WI38 (cell line): ENCODE results near the gene MGLL.

ENCODE experiments used
- H3K4me3 ChIP-seq: 2 replicates; pipeline ENCODE4 v1.5.1; 2011; ENCODE audit warnings: low read depth, mild to moderate bottlenecking, control low read depth, low read length
- CTCF ChIP-seq: IDR thresholded peaks from 2 replicates; pipeline ENCODE4 v1.5.1; 2012; ENCODE audit warnings: low read depth, mild to moderate bottlenecking, control low read depth, low read length

Gene MGLL

GRCh38 chr3:127730666-127731295 lies 91.5 kb downstream of the MGLL start:
- H3K4me3 ChIP-seq = no peak overlapping the region

GRCh38 chr3:127730171-127730570 lies 92.1 kb downstream of the MGLL start:
- no peak for TF ChIP-seq CTCF
- no peak overlapping the region for H3K4me3 ChIP-seq

More at GRCh38 chr3:127730666-127731295, 91.5 kb downstream of the MGLL start:
- TF ChIP-seq CTCF = no peak

- TF ChIP-seq CTCF = no peak
- H3K4me3 ChIP-seq = no peak overlapping the region
Observed at GRCh38 chr3:127729556-127730056, 92.7 kb downstream of the MGLL start.

DNA sequence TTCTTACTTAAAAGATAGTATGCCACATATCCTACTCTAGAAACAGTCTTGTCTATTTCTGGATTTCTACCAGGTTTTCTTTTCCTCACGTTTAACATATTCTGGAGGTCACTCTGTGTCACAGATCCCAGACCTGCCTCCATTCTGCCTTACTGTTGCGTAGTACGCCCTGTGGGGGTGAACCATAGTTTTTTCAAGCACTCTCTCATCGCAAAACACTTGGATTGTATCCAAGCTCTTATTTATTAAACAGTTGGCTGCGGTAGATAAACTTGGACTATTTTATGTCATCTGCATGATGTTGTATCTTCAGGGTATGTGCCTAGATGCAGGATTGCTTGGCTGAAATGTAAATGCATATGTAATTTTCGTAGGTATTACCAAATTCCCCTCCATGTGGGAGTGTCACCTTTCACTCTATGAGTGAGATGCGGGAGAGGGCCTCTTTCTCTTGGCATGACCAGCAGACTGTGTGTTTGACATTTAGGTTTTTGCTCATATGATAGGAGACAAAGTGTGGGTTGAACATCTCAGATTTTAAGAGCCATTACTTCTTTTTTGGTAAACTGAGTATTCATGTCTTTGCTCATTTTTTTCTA lies 93.8 kb downstream of the MGLL start:
- H3K4me3 ChIP-seq = no peak overlapping the region
- no peak for TF ChIP-seq CTCF

DNA sequence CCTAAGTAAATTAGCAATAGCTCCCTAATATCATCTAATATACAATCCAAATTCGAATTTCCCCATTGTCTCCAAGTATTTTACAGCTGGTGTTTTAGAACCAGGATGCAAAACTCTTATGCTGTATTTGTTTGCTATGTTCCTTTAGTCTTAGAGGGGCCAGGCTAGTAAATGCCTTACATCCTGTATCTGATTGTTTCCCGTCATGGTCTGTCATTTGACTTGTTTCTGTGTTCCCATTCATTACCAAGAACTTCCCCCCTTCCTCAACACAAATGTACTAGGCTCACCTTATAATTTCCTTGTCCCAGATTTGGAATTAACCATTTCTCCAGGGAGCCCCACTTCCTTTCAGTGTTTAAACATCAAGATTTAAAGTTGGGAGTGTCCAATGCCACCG lies 95.4 kb downstream of the MGLL start:
- TF ChIP-seq CTCF = no peak
- no peak overlapping the region for H3K4me3 ChIP-seq

GRCh38 chr3:127723011-127723567 lies 99.2 kb downstream of the MGLL start:
- H3K4me3 ChIP-seq = no peak overlapping the region
- TF ChIP-seq CTCF = no peak

DNA sequence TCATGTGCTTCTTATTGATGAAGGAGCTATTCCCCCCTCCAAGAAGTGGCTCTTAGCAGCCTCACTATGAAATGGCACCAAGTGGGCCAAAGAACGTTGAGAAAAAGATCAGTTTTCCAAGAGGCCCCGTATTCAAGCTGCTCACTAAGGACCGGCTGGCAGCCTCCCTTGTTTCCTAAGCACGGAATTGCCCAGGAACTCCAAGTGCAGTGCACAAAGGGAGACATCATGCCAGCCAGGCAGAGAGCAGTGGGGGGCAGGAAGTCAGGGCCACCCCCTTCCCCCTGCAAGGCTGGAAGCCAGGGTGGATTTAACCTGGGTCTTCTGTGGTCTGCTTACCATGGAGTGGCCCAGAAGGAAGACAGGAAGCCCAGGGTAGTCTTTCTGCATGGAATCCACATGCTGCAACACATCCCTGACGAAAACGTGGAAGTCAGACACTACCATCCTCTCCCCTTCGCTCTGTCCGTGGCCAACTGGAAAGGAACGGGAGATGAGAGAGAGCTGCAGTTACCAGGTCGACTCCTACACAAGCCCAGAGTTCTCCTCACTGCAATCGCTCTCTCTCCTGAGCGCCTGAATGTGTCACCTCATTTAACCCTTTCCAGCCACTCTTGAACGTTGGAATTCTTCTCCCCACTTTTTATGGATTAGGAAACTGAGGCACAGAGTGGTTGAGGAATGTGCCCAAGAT lies 100.1 kb downstream of the MGLL start:
- H3K4me3 ChIP-seq = no peak overlapping the region
- no peak for TF ChIP-seq CTCF
